HG02642 (cell line): ENCODE results near the gene RABGAP1L.
A peak's percentile ranks its signal among the peaks of the same experiment; 100 is the strongest.
"Not testable (repeated sequence)": the region's sequence is repeated elsewhere in the genome, so short reads cannot be mapped to it uniquely, and the experiment has no call there.

Experiments used
- ATAC-seq: cut with Tn5 transposase; IDR thresholded peaks from one replicate; pipeline ENCODE4 v1.9.1; 2021; ENCODE audit warnings: mild to moderate bottlenecking; ENCODE audit not compliant: unreplicated experiment, poor library complexity

The RABGAP1L gene

GRCh38 chr1:174159252-174160108 lies at the start of gene RABGAP1L:
TSS of gene RABGAP1L (plus strand) at chr1:174159520.
- ATAC-seq: peak; percentile 75

- no peak for ATAC-seq
These were observed 49.3 kb upstream of the RABGAP1L start for GRCh38 chr1:174110053-174110452.

DNA sequence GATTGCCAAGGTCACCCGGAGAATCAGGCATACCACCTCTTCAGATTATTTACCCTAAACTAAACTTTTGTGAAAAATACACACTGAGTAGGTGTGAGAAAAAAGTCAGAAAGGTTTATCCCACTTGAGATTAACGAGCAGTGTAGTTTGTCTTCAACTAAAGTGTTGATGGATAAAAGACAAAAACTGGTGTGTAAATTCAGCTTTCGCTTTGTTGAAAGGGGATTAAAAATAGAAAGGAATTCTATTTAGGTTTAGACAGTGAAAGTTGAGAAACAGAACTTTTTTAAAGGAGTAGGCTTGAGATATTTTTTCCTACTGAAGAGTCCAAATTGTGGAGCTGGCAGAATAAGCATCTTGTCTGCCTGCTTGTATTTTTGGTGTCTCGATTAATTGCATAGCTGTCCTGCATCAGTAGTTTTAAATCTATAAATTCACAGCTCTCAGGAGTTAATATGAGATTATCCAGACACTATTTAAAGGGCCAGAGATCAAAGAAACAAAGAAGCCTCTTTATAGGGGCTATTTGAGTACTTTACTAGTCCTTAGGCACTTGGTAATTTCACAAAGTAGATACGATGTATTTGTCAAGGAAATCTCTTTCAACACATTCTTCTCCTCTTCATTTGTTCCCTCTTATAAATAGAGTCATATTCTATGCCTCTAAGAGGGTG lies 46.7 kb upstream of the RABGAP1L start:
- ATAC-seq: no peak

GRCh38 chr1:174114106-174114505 lies 45.2 kb upstream of the RABGAP1L start:
- no peak for ATAC-seq

GRCh38 chr1:174114788-174115448 lies 44.4 kb upstream of the RABGAP1L start:
- peak; percentile 73 for ATAC-seq

- ATAC-seq: no peak
These were observed 43.3 kb upstream of the RABGAP1L start for GRCh38 chr1:174116042-174116441.

DNA sequence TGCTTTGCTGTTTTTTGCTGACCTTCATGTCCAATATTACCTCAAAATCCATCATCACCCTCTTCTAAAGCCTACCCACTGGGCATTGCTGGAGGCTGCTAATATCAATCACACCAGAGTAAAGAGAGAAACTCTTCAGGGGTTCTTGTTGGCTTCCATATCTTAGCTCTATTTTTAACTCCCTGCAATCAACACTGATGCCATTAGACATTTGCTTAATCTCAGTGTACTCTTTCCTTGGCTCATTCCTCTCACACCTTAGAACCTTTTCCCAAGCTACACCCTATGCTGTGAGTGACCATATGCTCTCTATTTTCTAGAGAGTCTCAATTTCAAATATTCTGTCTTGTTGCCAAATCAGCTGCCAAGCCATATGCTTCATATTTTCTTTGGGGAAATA lies 40.6 kb upstream of the RABGAP1L start:
- no peak for ATAC-seq

DNA sequence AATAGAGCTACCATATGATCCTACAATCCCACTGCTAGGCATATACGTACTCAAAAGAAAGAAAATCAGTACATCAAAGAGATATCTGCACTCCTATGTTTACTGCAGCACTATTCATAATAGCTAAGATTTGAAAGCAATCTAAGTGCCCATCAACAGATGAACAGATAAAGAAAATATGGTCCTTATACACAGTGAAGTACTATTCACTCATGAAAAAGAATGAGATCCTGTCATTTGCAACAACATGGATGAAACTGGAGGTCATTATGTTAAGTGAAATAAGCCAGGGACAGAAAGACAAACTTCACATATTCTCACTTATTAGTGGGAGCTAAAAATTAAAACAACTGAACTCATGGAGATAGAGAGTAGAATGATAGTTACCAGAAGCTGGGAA lies 37.0 kb upstream of the RABGAP1L start:
- ATAC-seq: not testable (repeated sequence)

- ATAC-seq: no peak
These were observed 35.5 kb upstream of the RABGAP1L start for GRCh38 chr1:174123843-174124242.

- not testable (repeated sequence) for ATAC-seq
These were observed 32.1 kb upstream of the RABGAP1L start for GRCh38 chr1:174127176-174127575.

GRCh38 chr1:174131032-174131638 lies 28.2 kb upstream of the RABGAP1L start:
- ATAC-seq: no peak

DNA sequence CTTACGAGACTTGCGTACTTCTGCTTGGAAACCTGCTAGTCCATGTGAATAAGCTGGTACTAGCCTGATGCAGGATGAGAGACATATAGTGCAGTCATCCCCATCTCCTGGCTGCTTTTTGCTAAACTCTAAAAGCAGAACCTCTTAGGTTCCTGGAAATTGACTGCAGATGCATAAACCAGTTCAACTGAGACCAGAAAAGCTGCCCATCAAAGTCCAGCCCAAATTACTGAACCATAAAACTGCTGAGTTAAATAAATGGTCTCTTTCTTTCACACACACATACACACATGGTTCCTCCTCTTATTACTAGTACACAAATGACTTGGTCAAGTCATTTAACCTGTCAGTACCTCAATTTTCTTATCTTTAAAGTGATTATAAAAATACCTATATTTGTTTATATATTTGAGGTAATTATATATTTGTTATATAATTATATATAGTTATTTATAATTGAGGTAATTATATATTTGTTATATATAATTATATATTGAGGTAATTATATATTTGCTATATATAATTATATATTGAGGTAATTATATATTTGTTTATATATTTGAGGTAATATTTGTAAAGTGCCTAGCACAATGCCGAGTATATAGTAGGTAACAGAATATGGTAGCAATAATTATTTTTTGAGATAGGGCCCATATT lies 25.2 kb upstream of the RABGAP1L start:
- ATAC-seq: peak; percentile 73

DNA sequence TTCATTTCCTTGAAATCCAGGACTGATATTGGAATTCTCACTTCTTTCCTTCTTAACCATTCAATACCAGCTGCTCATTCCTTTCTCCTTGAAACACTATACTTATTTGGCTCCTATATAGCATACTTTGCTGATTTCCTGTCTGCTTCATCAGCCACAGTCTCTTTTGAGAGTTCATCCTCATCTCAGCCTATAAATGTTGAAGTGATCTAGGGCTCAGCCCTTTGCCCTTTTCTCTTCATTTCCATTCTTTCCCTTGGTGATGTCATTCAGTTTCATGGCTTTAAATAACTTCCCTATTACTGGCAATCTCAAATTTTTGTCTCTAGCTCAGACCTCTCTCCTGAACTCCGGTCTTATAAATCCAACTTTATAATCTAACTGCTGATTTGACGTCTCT lies 24.1 kb upstream of the RABGAP1L start:
- ATAC-seq: no peak

DNA sequence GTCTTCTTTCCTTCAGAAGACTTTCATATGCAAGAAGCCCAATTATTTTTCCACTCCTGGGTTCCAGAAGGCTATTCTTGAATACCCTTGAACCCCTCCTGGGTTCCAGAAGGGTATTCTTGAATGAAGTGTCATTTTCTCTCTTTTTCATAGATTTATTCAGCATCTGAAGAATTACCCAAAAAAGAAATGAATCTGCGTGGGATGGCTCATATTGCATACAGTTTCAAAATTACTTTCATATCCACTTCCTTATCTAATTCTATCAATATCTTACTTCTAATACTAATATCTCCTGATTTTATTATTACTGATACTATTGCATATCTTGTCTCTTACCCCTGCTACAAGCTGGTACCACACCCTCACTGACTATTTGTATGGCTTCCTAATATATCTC lies 22.6 kb upstream of the RABGAP1L start:
- no peak for ATAC-seq

- ATAC-seq: no peak
These were observed 16.5 kb upstream of the RABGAP1L start for GRCh38 chr1:174142836-174143235.

DNA sequence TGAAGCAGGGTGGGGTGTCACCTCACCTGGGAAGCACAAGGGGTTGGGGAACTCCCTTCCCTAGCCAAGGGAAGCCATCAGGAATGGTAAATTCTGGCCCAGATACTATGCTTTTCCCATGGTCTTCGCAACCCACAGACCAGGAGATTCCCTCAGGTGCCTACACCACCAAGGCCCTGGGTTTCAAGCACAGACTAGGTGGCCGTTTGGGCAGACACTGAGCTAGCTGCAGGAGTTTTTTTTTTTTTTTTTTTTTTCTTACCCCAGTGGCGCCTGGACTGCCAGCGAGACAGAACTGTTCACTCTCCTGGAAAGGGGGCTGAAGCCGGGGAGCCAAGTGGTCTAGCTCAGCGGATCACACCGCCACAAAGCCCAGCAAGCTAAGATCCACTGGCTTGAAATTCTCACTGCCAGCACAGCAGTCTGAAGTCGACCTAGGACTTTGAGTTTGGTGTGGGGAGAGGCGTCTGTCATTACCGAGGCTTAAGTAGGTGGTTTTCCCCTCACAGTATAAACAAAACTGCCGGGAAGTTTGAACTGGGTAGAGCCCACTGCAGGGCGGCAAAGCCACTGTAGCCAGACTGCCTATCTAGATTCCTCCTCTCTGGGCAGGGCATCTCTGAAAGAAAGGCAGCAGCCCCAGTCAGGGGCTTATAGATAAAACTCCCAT lies 15.5 kb upstream of the RABGAP1L start:
- ATAC-seq: not testable (repeated sequence)

- ATAC-seq: not testable (repeated sequence)
These were observed 14.9 kb upstream of the RABGAP1L start for GRCh38 chr1:174144397-174144783.

DNA sequence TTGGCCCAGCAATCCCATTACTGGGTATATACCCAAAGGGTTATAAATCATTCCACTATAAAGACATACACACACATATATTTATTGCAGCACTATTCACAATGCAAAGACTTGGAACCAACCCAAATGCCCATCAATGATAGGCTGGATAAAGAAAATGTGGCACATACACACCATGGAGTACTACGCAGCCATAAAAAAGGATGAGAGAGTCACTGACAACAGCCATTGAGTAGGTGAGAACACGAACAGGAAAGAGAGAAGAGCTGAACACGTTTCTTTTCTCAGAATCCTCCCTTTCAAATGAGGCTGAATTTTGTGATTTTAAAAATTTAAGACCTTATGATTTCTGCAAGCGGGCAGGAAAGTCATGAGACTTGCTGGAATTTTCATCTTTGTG lies 10.1 kb upstream of the RABGAP1L start:
- no peak for ATAC-seq

GRCh38 chr1:174150499-174150898 lies 8.8 kb upstream of the RABGAP1L start:
- no peak for ATAC-seq

DNA sequence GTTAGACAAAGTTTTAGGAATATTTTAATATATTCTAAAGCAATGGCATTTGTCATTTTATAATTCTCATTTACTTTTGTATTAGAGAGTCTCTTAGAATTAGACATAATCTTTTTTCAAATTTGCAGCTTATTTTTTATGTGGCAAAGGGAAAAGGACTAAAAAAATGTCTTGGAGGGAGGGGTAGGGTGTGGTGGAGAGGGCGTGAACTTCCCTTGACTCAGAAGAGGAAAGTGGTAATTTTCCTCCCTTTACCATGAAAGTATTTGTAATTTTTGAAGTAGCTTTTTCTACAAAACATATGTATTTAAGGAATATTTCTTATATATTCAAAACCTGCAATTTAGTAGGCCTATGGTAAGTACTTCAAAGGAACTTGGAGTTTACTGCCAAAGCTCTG lies 6.9 kb upstream of the RABGAP1L start:
- no peak for ATAC-seq
